Panc1 (cell line): ENCODE data around the gene SRSF5.

Experiments
- POLR2AphosphoS5 ChIP-seq: IDR thresholded peaks from 2 replicates; pipeline ENCODE4 v1.6.1; 2012; ENCODE audit warnings: mild to moderate bottlenecking, low read depth, low read length, moderate library complexity
- SIN3A ChIP-seq: IDR thresholded peaks from 2 replicates; pipeline ENCODE4 v1.6.1; 2012; ENCODE audit warnings: low read depth, mild to moderate bottlenecking, low read length, moderate library complexity, borderline replicate concordance; ENCODE audit not compliant: insufficient read depth
- TCF7L2 ChIP-seq: IDR thresholded peaks from 2 replicates; pipeline ENCODE4 v1.6.1; 2011; ENCODE audit warnings: mild to moderate bottlenecking, low read depth, low read length, inconsistent platforms
- TF ChIP-seq, protein P1 (sequence below): fragments of 450-650 bp; IDR thresholded peaks from 2 replicates; pipeline ENCODE4 v1.5.1; 2017; ENCODE audit warnings: mild to moderate bottlenecking
- TF ChIP-seq, protein P2 (sequence below), 2 experiments: IDR thresholded peaks; 2 replicates each; pipeline ENCODE4 v1.6.1; 2011 to 2012; ENCODE audit warnings: low read depth in 2 of 2, control low read depth in 1 of 2, low read length in 1 of 2, mild to moderate bottlenecking in 1 of 2, moderate library complexity in 1 of 2; ENCODE audit not compliant: insufficient read depth in 1 of 2

DNA sequence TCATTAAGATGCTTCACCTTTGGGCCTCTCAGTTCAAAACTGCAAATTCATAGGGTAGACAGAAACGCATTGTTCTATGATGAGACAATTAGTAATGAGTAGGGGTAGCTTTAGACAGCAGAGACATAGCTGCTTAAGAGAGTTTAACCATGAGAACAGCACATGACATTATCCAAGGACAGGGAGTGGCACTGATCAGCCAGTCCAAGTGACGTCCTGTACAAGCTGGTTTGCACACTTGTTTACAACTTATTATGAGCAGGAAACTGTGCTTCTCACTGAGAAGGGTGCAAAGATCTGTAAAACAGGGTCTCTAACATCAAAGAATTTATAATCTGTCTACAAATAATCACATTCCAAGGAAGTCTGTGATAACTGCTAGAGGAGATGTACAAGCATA, 11.2 kb upstream of the SRSF5 start:
- TF ChIP-seq, protein P1, sequence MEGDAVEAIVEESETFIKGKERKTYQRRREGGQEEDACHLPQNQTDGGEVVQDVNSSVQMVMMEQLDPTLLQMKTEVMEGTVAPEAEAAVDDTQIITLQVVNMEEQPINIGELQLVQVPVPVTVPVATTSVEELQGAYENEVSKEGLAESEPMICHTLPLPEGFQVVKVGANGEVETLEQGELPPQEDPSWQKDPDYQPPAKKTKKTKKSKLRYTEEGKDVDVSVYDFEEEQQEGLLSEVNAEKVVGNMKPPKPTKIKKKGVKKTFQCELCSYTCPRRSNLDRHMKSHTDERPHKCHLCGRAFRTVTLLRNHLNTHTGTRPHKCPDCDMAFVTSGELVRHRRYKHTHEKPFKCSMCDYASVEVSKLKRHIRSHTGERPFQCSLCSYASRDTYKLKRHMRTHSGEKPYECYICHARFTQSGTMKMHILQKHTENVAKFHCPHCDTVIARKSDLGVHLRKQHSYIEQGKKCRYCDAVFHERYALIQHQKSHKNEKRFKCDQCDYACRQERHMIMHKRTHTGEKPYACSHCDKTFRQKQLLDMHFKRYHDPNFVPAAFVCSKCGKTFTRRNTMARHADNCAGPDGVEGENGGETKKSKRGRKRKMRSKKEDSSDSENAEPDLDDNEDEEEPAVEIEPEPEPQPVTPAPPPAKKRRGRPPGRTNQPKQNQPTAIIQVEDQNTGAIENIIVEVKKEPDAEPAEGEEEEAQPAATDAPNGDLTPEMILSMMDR = no peak
- no peak for TF ChIP-seq TCF7L2
- no peak for TF ChIP-seq POLR2AphosphoS5
- TF ChIP-seq SIN3A = no peak
- TF ChIP-seq, protein P2, sequence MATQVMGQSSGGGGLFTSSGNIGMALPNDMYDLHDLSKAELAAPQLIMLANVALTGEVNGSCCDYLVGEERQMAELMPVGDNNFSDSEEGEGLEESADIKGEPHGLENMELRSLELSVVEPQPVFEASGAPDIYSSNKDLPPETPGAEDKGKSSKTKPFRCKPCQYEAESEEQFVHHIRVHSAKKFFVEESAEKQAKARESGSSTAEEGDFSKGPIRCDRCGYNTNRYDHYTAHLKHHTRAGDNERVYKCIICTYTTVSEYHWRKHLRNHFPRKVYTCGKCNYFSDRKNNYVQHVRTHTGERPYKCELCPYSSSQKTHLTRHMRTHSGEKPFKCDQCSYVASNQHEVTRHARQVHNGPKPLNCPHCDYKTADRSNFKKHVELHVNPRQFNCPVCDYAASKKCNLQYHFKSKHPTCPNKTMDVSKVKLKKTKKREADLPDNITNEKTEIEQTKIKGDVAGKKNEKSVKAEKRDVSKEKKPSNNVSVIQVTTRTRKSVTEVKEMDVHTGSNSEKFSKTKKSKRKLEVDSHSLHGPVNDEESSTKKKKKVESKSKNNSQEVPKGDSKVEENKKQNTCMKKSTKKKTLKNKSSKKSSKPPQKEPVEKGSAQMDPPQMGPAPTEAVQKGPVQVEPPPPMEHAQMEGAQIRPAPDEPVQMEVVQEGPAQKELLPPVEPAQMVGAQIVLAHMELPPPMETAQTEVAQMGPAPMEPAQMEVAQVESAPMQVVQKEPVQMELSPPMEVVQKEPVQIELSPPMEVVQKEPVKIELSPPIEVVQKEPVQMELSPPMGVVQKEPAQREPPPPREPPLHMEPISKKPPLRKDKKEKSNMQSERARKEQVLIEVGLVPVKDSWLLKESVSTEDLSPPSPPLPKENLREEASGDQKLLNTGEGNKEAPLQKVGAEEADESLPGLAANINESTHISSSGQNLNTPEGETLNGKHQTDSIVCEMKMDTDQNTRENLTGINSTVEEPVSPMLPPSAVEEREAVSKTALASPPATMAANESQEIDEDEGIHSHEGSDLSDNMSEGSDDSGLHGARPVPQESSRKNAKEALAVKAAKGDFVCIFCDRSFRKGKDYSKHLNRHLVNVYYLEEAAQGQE (IDR thresholded peaks at IDR 0.05; ENCODE audit: insufficient read depth in 1 of 2, low read depth in 2 of 2, low read length in 1 of 2) = no peak
